ENCODE measurements around the gene MEGF11.

- TF ChIP-seq, protein P1, sequence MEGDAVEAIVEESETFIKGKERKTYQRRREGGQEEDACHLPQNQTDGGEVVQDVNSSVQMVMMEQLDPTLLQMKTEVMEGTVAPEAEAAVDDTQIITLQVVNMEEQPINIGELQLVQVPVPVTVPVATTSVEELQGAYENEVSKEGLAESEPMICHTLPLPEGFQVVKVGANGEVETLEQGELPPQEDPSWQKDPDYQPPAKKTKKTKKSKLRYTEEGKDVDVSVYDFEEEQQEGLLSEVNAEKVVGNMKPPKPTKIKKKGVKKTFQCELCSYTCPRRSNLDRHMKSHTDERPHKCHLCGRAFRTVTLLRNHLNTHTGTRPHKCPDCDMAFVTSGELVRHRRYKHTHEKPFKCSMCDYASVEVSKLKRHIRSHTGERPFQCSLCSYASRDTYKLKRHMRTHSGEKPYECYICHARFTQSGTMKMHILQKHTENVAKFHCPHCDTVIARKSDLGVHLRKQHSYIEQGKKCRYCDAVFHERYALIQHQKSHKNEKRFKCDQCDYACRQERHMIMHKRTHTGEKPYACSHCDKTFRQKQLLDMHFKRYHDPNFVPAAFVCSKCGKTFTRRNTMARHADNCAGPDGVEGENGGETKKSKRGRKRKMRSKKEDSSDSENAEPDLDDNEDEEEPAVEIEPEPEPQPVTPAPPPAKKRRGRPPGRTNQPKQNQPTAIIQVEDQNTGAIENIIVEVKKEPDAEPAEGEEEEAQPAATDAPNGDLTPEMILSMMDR (tag by site-specific recombination; IDR thresholded peaks at IDR 0.05) = no peak
- TF ChIP-seq ZNF354C (tag by site-specific recombination; IDR thresholded peaks at IDR 0.05; ENCODE audit: borderline replicate concordance, low read depth) = no peak
- no peak for TF ChIP-seq ZNF548 (tag by site-specific recombination; IDR thresholded peaks at IDR 0.05)
- TF ChIP-seq ZNF76 (tag by site-specific recombination; IDR thresholded peaks at IDR 0.05; ENCODE audit: borderline replicate concordance, low read depth) = no peak
- TF ChIP-seq ZNF133 (tag by site-specific recombination; IDR thresholded peaks at IDR 0.05) = no peak
- TF ChIP-seq ZNF394 (tag by site-specific recombination; IDR thresholded peaks at IDR 0.05; ENCODE audit: borderline replicate concordance) = no peak
- TF ChIP-seq ZNF324 (tag by site-specific recombination; IDR thresholded peaks at IDR 0.05) = no peak
- TF ChIP-seq ZNF777 (tag by site-specific recombination; IDR thresholded peaks at IDR 0.05; ENCODE audit: borderline replicate concordance) = no peak
- no peak for TF ChIP-seq FEZF1 (tag by site-specific recombination; IDR thresholded peaks at IDR 0.05)
Observed at GRCh38 chr15:65982627-65983322, 270.8 kb downstream of the MEGF11 start.
